DOHH2 (cell line): Measurements from ENCODE around the gene HSPE1.

Experiments used
- CTCF ChIP-seq: fragments of 200-600 bp; sonication (generic); IDR thresholded peaks from one replicate; pipeline ENCODE4 v1.5.1; 2014; ENCODE audit warnings: antibody characterized with exemption, mild to moderate bottlenecking, low read depth, low read length; ENCODE audit not compliant: poor library complexity, severe bottlenecking
- EZH2phosphoT487 ChIP-seq: fragments of 200-600 bp; sonication (generic); IDR thresholded peaks from 2 replicates; pipeline ENCODE4 v1.6.1; 2017; ENCODE audit warnings: borderline replicate concordance, mild to moderate bottlenecking, antibody characterized with exemption, low read length, moderate library complexity, mixed read lengths

- no peak for TF ChIP-seq CTCF
- TF ChIP-seq EZH2phosphoT487 = no peak
Measured at GRCh38 chr2:197450465-197450864, 49.7 kb upstream of the HSPE1 start.
